ENCODE data around the gene CRELD1. TPM values are rescaled to one million over a fixed set of nuclear protein-coding genes. Genes with fewer than 3 reads are reported as not detected.

CRELD1 gene
- total and polyA plus RNA-seq, 2 of the 13 experiments (the other 11 are each of a cell fraction or from before 2014, with no cell fraction given), result 27.1 to 61.9 TPM

GRCh38 chr3:9890249-9891071 is 43.2 kb upstream of the CRELD1 start, which contains the start of gene JAGN1 (continued):
- TF ChIP-seq PRDM10 (CRISPR knock-in tag; IDR thresholded peaks at IDR 0.05; ENCODE audit: low read depth) (0 out of 2 replicates have a peak, but pooled peaks have one; percentile 57), ZNF326 (CRISPR knock-in tag; IDR thresholded peaks at IDR 0.05; ENCODE audit: borderline replicate concordance) (no peak), ZNF589 (CRISPR knock-in tag; conservative IDR thresholded peaks at IDR 0.05) (no peak), U2AF2 (IDR thresholded peaks at IDR 0.05; ENCODE audit: low read depth, low read length) (no peak), KDM5A (IDR thresholded peaks at IDR 0.05; ENCODE audit: borderline replicate concordance, low read length) (peak; percentile 86), ZNF160 (CRISPR knock-in tag; IDR thresholded peaks at IDR 0.05) (peak; percentile 78; the same call in 1 of the 2 replicates), DDIT3 (CRISPR knock-in tag; IDR thresholded peaks at IDR 0.05) (0 out of 2 replicates have a peak, but pooled peaks have one; percentile 55), MXD1 (CRISPR knock-in tag; IDR thresholded peaks at IDR 0.05) (peak; percentile 83), TAF1 (CRISPR knock-in tag; IDR thresholded peaks at IDR 0.05) (peak; percentile 97), MTF1 (CRISPR knock-in tag; IDR thresholded peaks at IDR 0.05) (0 out of 2 replicates have a peak, but pooled peaks have one; percentile 30), ZHX2 (IDR thresholded peaks at IDR 0.05; ENCODE audit: low read depth) (peak; percentile 30; the same call in 1 of the 2 replicates), ZHX2 (CRISPR knock-in tag; IDR thresholded peaks at IDR 0.05; ENCODE audit: borderline replicate concordance) (0 out of 2 replicates have a peak, but pooled peaks have one; percentile 58), ZNF335 (CRISPR knock-in tag; IDR thresholded peaks at IDR 0.05) (peak; percentile 41; the same call in 1 of the 2 replicates), PHB2 (IDR thresholded peaks at IDR 0.05; ENCODE audit: partially characterized antibody) (no peak), ZNF75D (CRISPR knock-in tag; IDR thresholded peaks at IDR 0.05; ENCODE audit: borderline replicate concordance) (no peak)
